Cardiac muscle cell (in vitro differentiated cells and primary cell): Measurements from ENCODE around the gene CABCOCO1. TPM values are rescaled to one million over a fixed set of nuclear protein-coding genes. Genes with fewer than 3 reads are reported as not detected.

ENCODE experiments used
- DNase-seq, 2 donors: peaks; one replicate each; pipeline versions ENCODE4 v3.0.0 to v3.0.0-alpha.2; 2010 to 2017; ENCODE audit warnings: low read depth in 1 of 2, low spot score in 1 of 2
- H3K27ac ChIP-seq: fragments of 200-600 bp; sonication (generic); 2 replicates; pipeline ENCODE4 v1.5.1; 2016
- H3K27me3 ChIP-seq: fragments of 200-600 bp; sonication (generic); 2 replicates; pipeline ENCODE4 v1.6.0; 2016; ENCODE audit warnings: control low read depth
- H3K36me3 ChIP-seq: fragments of 200-600 bp; sonication (generic); 2 replicates; pipeline ENCODE4 v1.5.1; 2016; ENCODE audit warnings: control low read depth
- H3K4me1 ChIP-seq: fragments of 200-600 bp; sonication (generic); 2 replicates; pipeline ENCODE4 v1.8.1; 2017; ENCODE audit warnings: low read depth, mild to moderate bottlenecking, mixed run types
- H3K4me3 ChIP-seq: fragments of 200-600 bp; sonication (generic); 2 replicates; pipeline ENCODE4 v1.5.1; 2016; ENCODE audit warnings: mild to moderate bottlenecking
- H3K9me3 ChIP-seq: fragments of 200-600 bp; sonication (generic); 2 replicates; pipeline ENCODE4 v1.5.1; 2017; ENCODE audit warnings: low read depth, mild to moderate bottlenecking, control low read depth
- polyA plus RNA-seq: library from polyadenylated mRNA; unstranded; fragments of >200 nt; fragmentation: Nextera tagmentation; extraction: Ambion mirVana; gene quantifications from 2 replicates; pipeline ENCODE4 v1.2.1, GENCODE V29; 2016
- total RNA-seq: library from RNA; depleted of rRNA; stranded (reverse); fragments of >200 nt; gene quantifications from 2 replicates; pipeline ENCODE4 v1.2.3, GENCODE V29; 2016
- TF ChIP-seq, protein P1 (sequence below): IDR thresholded peaks from 2 replicates; pipeline ENCODE4 v1.5.1; 2012; ENCODE audit warnings: low read depth, mild to moderate bottlenecking, low read length

The CABCOCO1 gene
- total and polyA plus RNA-seq, 2 experiments from 2014 or later, result 1.5 TPM

DNA sequence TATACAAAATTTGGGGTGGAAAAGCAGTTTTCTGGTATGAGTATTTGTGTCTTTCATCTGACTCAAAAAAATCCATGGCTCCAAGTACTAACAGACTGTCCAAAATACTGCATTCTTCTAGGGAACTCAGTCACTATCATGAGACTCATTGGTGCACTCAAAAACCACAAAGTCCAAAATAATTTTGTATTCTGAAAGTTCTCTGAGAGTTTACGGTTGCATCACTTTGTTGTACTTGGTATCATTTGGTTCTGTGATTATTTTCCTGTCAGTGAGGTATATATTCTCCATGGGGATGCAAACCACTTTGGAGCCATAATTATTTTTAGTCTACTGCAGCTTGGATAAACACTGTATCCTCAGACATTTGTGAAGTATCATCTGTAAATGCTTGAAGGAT, 28.0 kb upstream of the CABCOCO1 start:
- H3K9me3 ChIP-seq, result no peaks in the 10 kb centered on the region
- TF ChIP-seq, protein P1, sequence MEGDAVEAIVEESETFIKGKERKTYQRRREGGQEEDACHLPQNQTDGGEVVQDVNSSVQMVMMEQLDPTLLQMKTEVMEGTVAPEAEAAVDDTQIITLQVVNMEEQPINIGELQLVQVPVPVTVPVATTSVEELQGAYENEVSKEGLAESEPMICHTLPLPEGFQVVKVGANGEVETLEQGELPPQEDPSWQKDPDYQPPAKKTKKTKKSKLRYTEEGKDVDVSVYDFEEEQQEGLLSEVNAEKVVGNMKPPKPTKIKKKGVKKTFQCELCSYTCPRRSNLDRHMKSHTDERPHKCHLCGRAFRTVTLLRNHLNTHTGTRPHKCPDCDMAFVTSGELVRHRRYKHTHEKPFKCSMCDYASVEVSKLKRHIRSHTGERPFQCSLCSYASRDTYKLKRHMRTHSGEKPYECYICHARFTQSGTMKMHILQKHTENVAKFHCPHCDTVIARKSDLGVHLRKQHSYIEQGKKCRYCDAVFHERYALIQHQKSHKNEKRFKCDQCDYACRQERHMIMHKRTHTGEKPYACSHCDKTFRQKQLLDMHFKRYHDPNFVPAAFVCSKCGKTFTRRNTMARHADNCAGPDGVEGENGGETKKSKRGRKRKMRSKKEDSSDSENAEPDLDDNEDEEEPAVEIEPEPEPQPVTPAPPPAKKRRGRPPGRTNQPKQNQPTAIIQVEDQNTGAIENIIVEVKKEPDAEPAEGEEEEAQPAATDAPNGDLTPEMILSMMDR, result no peak
- H3K4me3 ChIP-seq, result no peak overlapping the region
- no peaks in the 10 kb centered on the region for H3K36me3 ChIP-seq
- H3K4me1 ChIP-seq, result no peaks in the 10 kb centered on the region
- DNase-seq, result peak in 1 of 2 donors; percentile 37
- no peak overlapping the region for H3K27ac ChIP-seq
- H3K27me3 ChIP-seq, result no peaks in the 10 kb centered on the region

DNA sequence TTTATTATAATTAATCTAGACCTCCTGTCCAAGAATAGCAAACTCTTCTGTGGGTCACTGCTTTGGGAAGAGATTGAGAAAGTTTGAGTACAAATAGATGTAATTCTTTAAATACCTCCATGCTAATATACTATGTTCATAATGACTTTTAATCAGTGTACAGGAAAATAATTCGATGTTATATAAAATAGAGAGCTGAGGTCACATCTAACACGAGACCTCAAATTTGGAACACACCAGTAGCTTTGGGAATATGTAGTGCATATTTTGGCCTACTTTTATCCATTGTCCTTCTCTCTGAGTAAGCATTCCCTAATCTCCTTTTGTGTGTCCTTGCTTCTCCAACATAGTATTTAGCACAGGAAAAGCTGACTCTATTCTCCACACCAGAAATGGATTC, 27.3 kb upstream of the CABCOCO1 start:
- no peak overlapping the region for H3K4me3 ChIP-seq
- TF ChIP-seq, protein P1, result no peak
- no peaks in the 10 kb centered on the region for H3K9me3 ChIP-seq
- DNase-seq, result no peak
- H3K27me3 ChIP-seq, result no peaks in the 10 kb centered on the region
- H3K27ac ChIP-seq, result no peak overlapping the region
- no peaks in the 10 kb centered on the region for H3K4me1 ChIP-seq
- H3K36me3 ChIP-seq, result no peaks in the 10 kb centered on the region

DNA sequence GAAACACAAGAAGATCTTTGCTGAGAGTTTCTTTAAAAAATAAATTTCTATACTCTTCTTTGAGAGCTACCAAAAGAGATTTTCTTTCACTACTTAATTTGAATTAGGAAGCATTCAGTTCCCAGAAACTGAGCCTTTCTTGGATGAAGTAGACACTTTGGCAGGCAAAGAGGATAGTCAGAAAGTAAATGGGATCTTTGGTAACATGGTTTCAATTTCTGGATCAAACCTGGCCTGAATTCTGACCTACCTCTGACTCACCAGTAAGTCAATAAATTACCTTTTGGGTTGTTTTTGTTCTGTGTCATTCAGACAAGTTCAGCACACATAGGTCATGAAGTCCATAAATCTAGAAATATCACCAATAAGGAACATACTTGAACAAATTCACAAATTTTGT, 26.8 kb upstream of the CABCOCO1 start:
- H3K27me3 ChIP-seq, result no peaks in the 10 kb centered on the region
- no peak overlapping the region for H3K27ac ChIP-seq
- no peak overlapping the region for H3K4me3 ChIP-seq
- TF ChIP-seq, protein P1, result no peak
- no peak for DNase-seq
- H3K4me1 ChIP-seq, result no peaks in the 10 kb centered on the region
- H3K36me3 ChIP-seq, result no peaks in the 10 kb centered on the region
- no peaks in the 10 kb centered on the region for H3K9me3 ChIP-seq

DNA sequence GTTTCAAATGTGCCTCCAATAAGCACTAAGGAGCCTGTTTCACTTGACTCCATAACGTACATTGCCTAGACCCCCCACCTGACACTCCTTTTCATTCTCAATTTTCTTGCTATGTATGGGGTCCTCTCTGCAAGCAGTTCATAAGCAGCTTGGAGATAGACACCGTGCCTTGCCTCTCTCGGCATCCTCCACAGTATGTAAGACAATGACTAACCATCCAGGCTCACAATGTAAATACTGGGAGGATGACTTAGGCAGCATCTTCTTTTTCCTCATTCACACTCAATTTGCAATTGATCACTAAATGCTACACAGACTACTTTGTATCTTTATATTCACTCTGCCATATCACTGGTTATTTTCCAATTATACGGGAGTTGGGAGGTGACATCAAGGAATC, 22.8 kb upstream of the CABCOCO1 start:
- Histone ChIP-seq H3K27me3 (no peaks in the 10 kb centered on the region), H3K4me3 (no peak overlapping the region), H3K27ac (no peak overlapping the region), H3K36me3 (no peaks in the 10 kb centered on the region), H3K4me1 (no peaks in the 10 kb centered on the region), H3K9me3 (no peaks in the 10 kb centered on the region)
- DNase-seq, result no peak
- TF ChIP-seq, protein P1, result no peak

DNA sequence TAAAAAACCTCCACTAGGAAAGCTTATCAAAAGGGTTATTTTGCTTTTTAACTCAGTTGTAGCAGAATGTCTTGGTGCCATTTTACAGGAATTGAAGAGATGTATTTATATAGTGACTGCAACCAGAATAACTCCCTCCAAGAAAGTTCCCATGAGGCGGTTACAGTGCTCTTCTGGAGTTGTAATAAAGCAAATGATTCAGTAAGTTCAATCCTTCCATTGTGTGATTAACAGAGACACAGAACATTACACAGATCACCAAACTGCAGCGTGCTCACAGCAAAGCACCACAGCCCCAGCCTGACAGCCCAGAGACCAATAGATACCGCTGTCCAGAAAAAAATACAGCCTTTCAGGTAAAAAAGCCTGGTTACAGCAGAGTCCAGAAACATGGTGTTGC, 21.9 kb upstream of the CABCOCO1 start:
- Histone ChIP-seq H3K9me3 (no peaks in the 10 kb centered on the region), H3K4me3 (no peak overlapping the region), H3K36me3 (no peaks in the 10 kb centered on the region), H3K27me3 (no peaks in the 10 kb centered on the region), H3K4me1 (no peaks in the 10 kb centered on the region), H3K27ac (no peak overlapping the region)
- TF ChIP-seq, protein P1, result no peak
- DNase-seq, result no peak

DNA sequence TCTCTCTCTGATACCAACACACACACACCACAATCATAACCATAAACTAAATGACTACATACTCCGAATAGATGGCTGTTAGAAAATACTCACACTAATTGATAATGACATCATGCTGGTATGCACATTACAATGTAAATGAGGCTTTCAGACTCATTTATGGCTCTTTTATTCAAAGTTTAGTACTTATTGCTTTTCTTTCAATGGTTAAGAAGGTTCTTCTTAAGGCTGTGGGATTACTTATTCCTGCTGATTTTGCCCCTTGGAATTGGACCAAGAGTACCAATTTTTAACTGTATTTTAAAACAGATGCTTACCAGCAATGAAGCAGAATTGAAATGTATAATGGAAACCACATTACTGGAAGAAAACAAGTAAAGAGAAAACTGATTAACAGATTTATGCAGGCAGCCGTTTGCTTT, 20.6 kb upstream of the CABCOCO1 start:
- no peak overlapping the region for H3K27ac ChIP-seq
- DNase-seq, result no peak
- no peaks in the 10 kb centered on the region for H3K9me3 ChIP-seq
- no peak overlapping the region for H3K4me3 ChIP-seq
- TF ChIP-seq, protein P1, result no peak
- H3K27me3 ChIP-seq, result no peaks in the 10 kb centered on the region
- H3K36me3 ChIP-seq, result no peaks in the 10 kb centered on the region
- no peaks in the 10 kb centered on the region for H3K4me1 ChIP-seq
